Stomach (tissue), 9 donors: ENCODE results near the gene ARHGEF25. TPM values are rescaled to one million over a fixed set of nuclear protein-coding genes. Genes with fewer than 3 reads are reported as not detected.
"Not testable (repeated sequence)": the region's sequence is repeated elsewhere in the genome, so short reads cannot be mapped to it uniquely, and the experiment has no call there.

ENCODE experiments used
- DNase-seq, 2 donors: peaks; one replicate each; pipeline versions ENCODE4 v3.0.0 to v3.0.0-alpha.2; 2013 to 2019
- H3K27ac ChIP-seq, 5 donors: fragments of 200-600 bp in 4 of 5; sonication (generic) in 4 of 5; one replicate each; pipeline ENCODE4 v1.5.1; 2013 to 2019; ENCODE audit warnings: mild to moderate bottlenecking in 1 of 5, moderate library complexity in 1 of 5
- H3K27me3 ChIP-seq, 3 donors: fragments of 200-600 bp; sonication (generic); one replicate each; pipeline ENCODE4 v1.5.1; 2017 to 2019; ENCODE audit warnings: mixed run types in 1 of 3
- H3K36me3 ChIP-seq, 4 donors: fragments of 200-600 bp; sonication (generic); 1 replicate in 3 of 4; 2 replicates in 1 of 4; pipeline ENCODE4 v1.5.1; 2016 to 2019
- H3K4me1 ChIP-seq, 4 donors: fragments of 200-600 bp; sonication (generic); one replicate each; pipeline ENCODE4 v1.5.1; 2016 to 2019
- H3K4me3 ChIP-seq, 4 donors: fragments of 200-600 bp; sonication (generic) in 3 of 4; one replicate each; pipeline ENCODE4 v1.5.1; 2016 to 2019; ENCODE audit warnings: mild to moderate bottlenecking in 1 of 4
- H3K9me3 ChIP-seq, 4 donors: fragments of 200-600 bp; sonication (generic); one replicate each; pipeline ENCODE4 v1.5.1; 2016 to 2019
- CTCF ChIP-seq, 7 experiments: fragments of 450-650 bp in 4 of 7; fragments of 200-600 bp in 3 of 7; sonication (generic) in 3 of 7; IDR thresholded peaks; one replicate each; pipeline ENCODE4 v1.5.1; 2016 to 2019; ENCODE audit warnings: antibody characterized with exemption in 7 of 7, control low read depth in 2 of 7, mild to moderate bottlenecking in 1 of 7
- EP300 ChIP-seq: sonication (generic); formaldehyde crosslinking; IDR thresholded peaks from one replicate; pipeline ENCODE4 v1.6.1; 2017; ENCODE audit warnings: antibody characterized with exemption
- POLR2A ChIP-seq, 4 donors: fragments of 450-650 bp; IDR thresholded peaks; one replicate each; pipeline ENCODE4 v1.6.1; 2016; ENCODE audit warnings: antibody characterized with exemption in 4 of 4, control low read depth in 2 of 4, mild to moderate bottlenecking in 1 of 4, moderate library complexity in 1 of 4
- POLR2AphosphoS5 ChIP-seq, 3 donors: sonication (generic); formaldehyde crosslinking; IDR thresholded peaks; one replicate each; pipeline ENCODE4 v1.6.1; 2016; ENCODE audit warnings: antibody characterized with exemption in 3 of 3
- WGBS, 5 donors: extraction: QIAGEN DNeasy Blood & Tissue Kit in 3 of 5; methylation state at CpG; one replicate each; pipeline versions ENCODE4 v1.1.5 to v1.1.7; 2013 to 2018; 5-methylcytosine and 5-hydroxymethylcytosine counted together
- intact Hi-C: fragments of 100-400 bp; cut with DNase I; formaldehyde crosslinking; loops from one replicate; pipeline ENCODE4 v1.15.1; 2023; ENCODE audit warnings: low total_unique reads
- polyA plus RNA-seq, 3 donors: library from polyadenylated mRNA; stranded (reverse); fragments of 200-250 nt; gene quantifications; one replicate each; pipeline ENCODE4 v1.2.3, GENCODE V29; 2013
- total RNA-seq, 5 donors: library from RNA; depleted of rRNA; stranded (reverse); fragments of >200 nt; gene quantifications; one replicate each; pipeline versions ENCODE4 v1.1.0 to v1.2.3, GENCODE V29; 2014 to 2016
- donor health status: healthy with polysubstance abuse.
- donor health status: Bipolar disorder and iron deficiency.
- donor health status: healthy.

ARHGEF25 gene
- total and polyA plus RNA-seq, 8 donors, result 18.7 to 220 (median 30.4) TPM

GRCh38 chr12:57661376-57661775, 50.1 kb downstream of the ARHGEF25 start:
- H3K4me3 ChIP-seq, result no peak overlapping the region
- no peaks in the 10 kb centered on the region for H3K4me1 ChIP-seq
- H3K27me3 ChIP-seq, result no peaks in the 10 kb centered on the region
- H3K27ac ChIP-seq, result no peak overlapping the region
- no peak for DNase-seq
- H3K9me3 ChIP-seq, result no peaks in the 10 kb centered on the region
- intact Hi-C loops, result no loop called here
- H3K36me3 ChIP-seq, result no peaks in the 10 kb centered on the region
- no peak for TF ChIP-seq CTCF (IDR thresholded peaks at IDR 0.05)
- no peak for TF ChIP-seq POLR2AphosphoS5 (IDR thresholded peaks at IDR 0.05)
- no peak for TF ChIP-seq EP300
- TF ChIP-seq POLR2A (IDR thresholded peaks at IDR 0.05), result no peak
- 85 to 92% (median 87%) methylated on average over 4 of the region's 4 CpGs for WGBS, 5 donors

GRCh38 chr12:57665066-57665820, 54.0 kb downstream of the ARHGEF25 start:
- H3K9me3 ChIP-seq, H3K4me3 ChIP-seq: not testable (repeated sequence)
- 81 to 95% (median 87%) methylated on average over 15 to 34 of the region's 34 CpGs for WGBS, 5 donors

More at GRCh38 chr12:57665066-57665820, 54.0 kb downstream of the ARHGEF25 start:
- H3K4me1 ChIP-seq, intact Hi-C loops, H3K27ac ChIP-seq, H3K27me3 ChIP-seq, DNase-seq, H3K36me3 ChIP-seq: not testable (repeated sequence)

Other genes starting within 250 kb of the ARHGEF25 start
- 10 to 100 TPM; 22.8 to 64.3 (median 30.5) TPM for gene R3HDM2, start 180.4 kb upstream of the ARHGEF25 start, total RNA-seq
- 10 to 100 TPM; 12.4 to 18.6 (median 13.9) TPM for gene R3HDM2, start 180.4 kb upstream of the ARHGEF25 start, polyA plus RNA-seq
- gene INHBC, start 176.7 kb upstream of the ARHGEF25 start, total RNA-seq, result under 1 TPM in 1 of 5 donors, not detected in 4; 0.37 TPM
- gene INHBC, start 176.7 kb upstream of the ARHGEF25 start, polyA plus RNA-seq, result not detected
- not detected for gene INHBE, start 156.1 kb upstream of the ARHGEF25 start, total RNA-seq
- gene INHBE, start 156.1 kb upstream of the ARHGEF25 start, polyA plus RNA-seq, result not detected
- 1 to 10 TPM in 1 of 5 donors, under 1 TPM in 4; 0.14 to 4.0 (median 0.58) TPM for gene GLI1, start 151.7 kb upstream of the ARHGEF25 start, total RNA-seq
- 1 to 10 TPM in 2 of 3 donors, under 1 TPM in 1; 0.53 to 2.7 (median 1.7) TPM for gene GLI1, start 151.7 kb upstream of the ARHGEF25 start, polyA plus RNA-seq
- gene ARHGAP9, start 131.6 kb upstream of the ARHGEF25 start, total RNA-seq, result 10 to 100 TPM in 1 of 5 donors, 1 to 10 TPM in 3, not detected in 1; 2.3 to 28.1 (median 5.8) TPM
- gene ARHGAP9, start 131.6 kb upstream of the ARHGEF25 start, polyA plus RNA-seq, result 10 to 100 TPM in 1 of 3 donors, 1 to 10 TPM in 2; 5.8 to 11.1 (median 7.5) TPM
- 1,000 to 10,000 TPM in 1 of 5 donors, 100 to 1,000 TPM in 1, 10 to 100 TPM in 3; 37.3 to 1,821 (median 71.6) TPM for gene MARS1, start 123.4 kb upstream of the ARHGEF25 start, total RNA-seq
- 10 to 100 TPM; 35.1 to 91.2 (median 51.8) TPM for gene MARS1, start 123.4 kb upstream of the ARHGEF25 start, polyA plus RNA-seq
- gene DDIT3, start 90.9 kb upstream of the ARHGEF25 start, total RNA-seq, result 100 to 1,000 TPM in 1 of 5 donors, 10 to 100 TPM in 3, 1 to 10 TPM in 1; 7.5 to 159 (median 36.2) TPM
- gene DDIT3, start 90.9 kb upstream of the ARHGEF25 start, polyA plus RNA-seq, result 10 to 100 TPM; 49.7 to 83.4 (median 68.7) TPM
- 100 to 1,000 TPM in 1 of 5 donors, 10 to 100 TPM in 3, 1 to 10 TPM in 1; 4.8 to 129 (median 32.2) TPM for gene MBD6, start 88.6 kb upstream of the ARHGEF25 start, total RNA-seq
- gene MBD6, start 88.6 kb upstream of the ARHGEF25 start, polyA plus RNA-seq, result 10 to 100 TPM; 23.2 to 30.9 (median 28.7) TPM
- gene DCTN2, start 64.2 kb upstream of the ARHGEF25 start, total RNA-seq, result 100 to 1,000 TPM in 3 of 5 donors, 10 to 100 TPM in 2; 28.6 to 177 (median 102) TPM
- 100 to 1,000 TPM in 2 of 3 donors, 10 to 100 TPM in 1; 90.0 to 168 (median 110) TPM for gene DCTN2, start 64.2 kb upstream of the ARHGEF25 start, polyA plus RNA-seq
- gene KIF5A, start 61.4 kb upstream of the ARHGEF25 start, total RNA-seq, result 1 to 10 TPM in 4 of 5 donors, not detected in 1; 1.3 to 2.3 (median 1.6) TPM
- under 1 TPM; 0.19 to 0.40 (median 0.31) TPM for gene KIF5A, start 61.4 kb upstream of the ARHGEF25 start, polyA plus RNA-seq
- 100 to 1,000 TPM in 1 of 5 donors, 10 to 100 TPM in 4; 15.9 to 116 (median 46.1) TPM for gene PIP4K2C, start 20.2 kb upstream of the ARHGEF25 start, total RNA-seq
- 10 to 100 TPM; 14.1 to 39.7 (median 20.1) TPM for gene PIP4K2C, start 20.2 kb upstream of the ARHGEF25 start, polyA plus RNA-seq
- gene DTX3, start 6.6 kb upstream of the ARHGEF25 start, total RNA-seq, result 10 to 100 TPM in 3 of 5 donors, 1 to 10 TPM in 2; 5.2 to 49.6 (median 14.3) TPM
- 10 to 100 TPM; 14.6 to 26.9 (median 17.1) TPM for gene DTX3, start 6.6 kb upstream of the ARHGEF25 start, polyA plus RNA-seq
- gene B4GALNT1, start 21.8 kb downstream of the ARHGEF25 start, total RNA-seq, result 1 to 10 TPM in 1 of 5 donors, not detected in 4; 1.1 TPM
- under 1 TPM; 0.31 to 0.75 (median 0.60) TPM for gene B4GALNT1, start 21.8 kb downstream of the ARHGEF25 start, polyA plus RNA-seq
- gene OS9, start 82.7 kb downstream of the ARHGEF25 start, total RNA-seq, result 100 to 1,000 TPM; 135 to 408 (median 192) TPM
- 100 to 1,000 TPM in 2 of 3 donors, 10 to 100 TPM in 1; 85.8 to 171 (median 137) TPM for gene OS9, start 82.7 kb downstream of the ARHGEF25 start, polyA plus RNA-seq
- gene AGAP2, start 127.3 kb downstream of the ARHGEF25 start, total RNA-seq, result 1 to 10 TPM in 2 of 5 donors, under 1 TPM in 2, not detected in 1; under 0.01 to 5.7 (median 1.5) TPM
- gene AGAP2, start 127.3 kb downstream of the ARHGEF25 start, polyA plus RNA-seq, result under 1 TPM; 0.53 to 0.68 (median 0.61) TPM
- gene TSPAN31, start 133.6 kb downstream of the ARHGEF25 start, total RNA-seq, result 10 to 100 TPM; 10.1 to 46.8 (median 20.4) TPM
- 10 to 100 TPM; 14.7 to 27.5 (median 18.4) TPM for gene TSPAN31, start 133.6 kb downstream of the ARHGEF25 start, polyA plus RNA-seq
- 100 to 1,000 TPM in 2 of 5 donors, 10 to 100 TPM in 3; 26.3 to 113 (median 39.1) TPM for gene CDK4, start 140.9 kb downstream of the ARHGEF25 start, total RNA-seq
- 10 to 100 TPM; 43.7 to 70.7 (median 57.3) TPM for gene CDK4, start 140.9 kb downstream of the ARHGEF25 start, polyA plus RNA-seq
- 10 to 100 TPM in 1 of 5 donors, 1 to 10 TPM in 4; 1.0 to 14.7 (median 8.7) TPM for gene MARCHF9, start 143.7 kb downstream of the ARHGEF25 start, total RNA-seq
- 10 to 100 TPM in 2 of 3 donors, 1 to 10 TPM in 1; 7.0 to 16.0 (median 14.7) TPM for gene MARCHF9, start 143.7 kb downstream of the ARHGEF25 start, polyA plus RNA-seq
- 1 to 10 TPM in 4 of 5 donors, not detected in 1; 1.0 to 3.1 (median 1.8) TPM for gene CYP27B1, start 155.6 kb downstream of the ARHGEF25 start, total RNA-seq
- 1 to 10 TPM in 1 of 3 donors, under 1 TPM in 2; 0.56 to 1.4 (median 0.73) TPM for gene CYP27B1, start 155.6 kb downstream of the ARHGEF25 start, polyA plus RNA-seq
- gene METTL1, start 160.7 kb downstream of the ARHGEF25 start, total RNA-seq, result 10 to 100 TPM in 3 of 5 donors, 1 to 10 TPM in 2; 4.4 to 37.9 (median 13.2) TPM
- 10 to 100 TPM; 13.7 to 24.7 (median 20.2) TPM for gene METTL1, start 160.7 kb downstream of the ARHGEF25 start, polyA plus RNA-seq
- gene EEF1AKMT3, start 161.2 kb downstream of the ARHGEF25 start, total RNA-seq, result 10 to 100 TPM in 4 of 5 donors, 1 to 10 TPM in 1; 4.0 to 61.4 (median 16.4) TPM
- 1 to 10 TPM; 3.3 to 5.2 (median 3.5) TPM for gene EEF1AKMT3, start 161.2 kb downstream of the ARHGEF25 start, polyA plus RNA-seq
- 10 to 100 TPM in 2 of 5 donors, 1 to 10 TPM in 3; 2.3 to 13.8 (median 8.0) TPM for gene TSFM, start 171.4 kb downstream of the ARHGEF25 start, total RNA-seq
- gene TSFM, start 171.4 kb downstream of the ARHGEF25 start, polyA plus RNA-seq, result 10 to 100 TPM; 32.0 to 39.3 (median 37.0) TPM
- 1 to 10 TPM in 4 of 5 donors, under 1 TPM in 1; 0.45 to 5.8 (median 4.1) TPM for gene AVIL, start 207.3 kb downstream of the ARHGEF25 start, total RNA-seq
- 1 to 10 TPM; 1.5 to 5.9 (median 2.3) TPM for gene AVIL, start 207.3 kb downstream of the ARHGEF25 start, polyA plus RNA-seq
- gene CTDSP2, start 235.3 kb downstream of the ARHGEF25 start, total RNA-seq, result 100 to 1,000 TPM in 2 of 5 donors, 10 to 100 TPM in 3; 64.6 to 152 (median 82.4) TPM
- gene CTDSP2, start 235.3 kb downstream of the ARHGEF25 start, polyA plus RNA-seq, result 10 to 100 TPM; 28.4 to 67.4 (median 65.4) TPM